Stimulated activated CD4-positive, alpha-beta T cell treated with anti-CD3 and anti-CD28 coated beads, Interleukin-4, amount 100 ng/mL, for 1 hour (primary cell): ENCODE results near the gene DCAF8.

Experiments used
- DNase-seq: peaks from one replicate; pipeline ENCODE4 v3.0.0-alpha.2; 2020

DCAF8 gene

GRCh38 chr1:160261556-160261892 lies 825 bp downstream of the DCAF8 start:
- DNase-seq, result peak; percentile 59

GRCh38 chr1:160260406-160261382 lies 1.7 kb downstream of the DCAF8 start:
- no peak for DNase-seq

GRCh38 chr1:160258177-160258798 lies 4.1 kb downstream of the DCAF8 start:
- no peak for DNase-seq

GRCh38 chr1:160257411-160258015 lies 4.8 kb downstream of the DCAF8 start:
- DNase-seq, result no peak

- DNase-seq, result no peak
Measured at GRCh38 chr1:160256396-160257046, 5.8 kb downstream of the DCAF8 start.

- DNase-seq, result no peak
Measured at GRCh38 chr1:160255781-160256300, 6.5 kb downstream of the DCAF8 start.

- DNase-seq, result peak; percentile 40
Measured at GRCh38 chr1:160251687-160252526, 10.4 kb downstream of the DCAF8 start.

GRCh38 chr1:160251011-160251410 lies 11.3 kb downstream of the DCAF8 start:
- DNase-seq, result no peak

GRCh38 chr1:160247053-160247452 lies 15.3 kb downstream of the DCAF8 start:
- DNase-seq, result no peak

GRCh38 chr1:160245434-160245833 lies 16.9 kb downstream of the DCAF8 start:
- no peak for DNase-seq

- no peak for DNase-seq
Measured at GRCh38 chr1:160244209-160244608, 18.1 kb downstream of the DCAF8 start.

GRCh38 chr1:160243767-160244166 lies 18.6 kb downstream of the DCAF8 start:
- no peak for DNase-seq

- no peak for DNase-seq
Measured at GRCh38 chr1:160239582-160240299, 22.6 kb downstream of the DCAF8 start.

- DNase-seq, result no peak
Measured at GRCh38 chr1:160238408-160238807, 23.9 kb downstream of the DCAF8 start.

- no peak for DNase-seq
Measured at GRCh38 chr1:160237558-160237957, 24.8 kb downstream of the DCAF8 start.

- DNase-seq, result no peak
Measured at GRCh38 chr1:160236806-160237205, 25.5 kb downstream of the DCAF8 start.

- no peak for DNase-seq
Measured at GRCh38 chr1:160232911-160233310, 29.4 kb downstream of the DCAF8 start.

GRCh38 chr1:160228431-160228830 lies 33.9 kb downstream of the DCAF8 start:
- DNase-seq, result no peak

- DNase-seq, result no peak
Measured at GRCh38 chr1:160227561-160227960, 34.8 kb downstream of the DCAF8 start.

- no peak for DNase-seq
Measured at GRCh38 chr1:160227034-160227433, 35.3 kb downstream of the DCAF8 start.

- DNase-seq, result no peak
Measured at GRCh38 chr1:160226623-160227022, 35.7 kb downstream of the DCAF8 start.
